ENCODE measurements around the gene NRG3.

Gene NRG3

DNA sequence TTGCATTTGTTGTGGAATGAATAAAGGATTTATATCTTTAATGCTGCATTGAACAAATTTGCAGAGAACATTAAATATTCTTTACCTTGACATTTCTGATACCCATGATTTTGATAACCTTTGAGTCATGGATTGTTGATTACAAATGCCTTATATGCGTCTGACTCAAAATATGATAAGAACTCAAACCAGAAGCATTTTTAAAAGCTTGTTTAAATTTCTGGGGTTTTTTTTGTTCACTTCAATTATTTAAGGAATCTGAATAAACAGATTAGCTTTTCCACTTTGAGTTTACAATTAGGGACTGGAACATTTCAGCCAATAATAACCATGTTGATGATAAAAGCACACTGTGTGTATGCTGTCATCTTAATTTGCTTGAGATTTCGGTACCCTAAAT, 253.5 kb downstream of the NRG3 start:
- no peak for DNase-seq

DNA sequence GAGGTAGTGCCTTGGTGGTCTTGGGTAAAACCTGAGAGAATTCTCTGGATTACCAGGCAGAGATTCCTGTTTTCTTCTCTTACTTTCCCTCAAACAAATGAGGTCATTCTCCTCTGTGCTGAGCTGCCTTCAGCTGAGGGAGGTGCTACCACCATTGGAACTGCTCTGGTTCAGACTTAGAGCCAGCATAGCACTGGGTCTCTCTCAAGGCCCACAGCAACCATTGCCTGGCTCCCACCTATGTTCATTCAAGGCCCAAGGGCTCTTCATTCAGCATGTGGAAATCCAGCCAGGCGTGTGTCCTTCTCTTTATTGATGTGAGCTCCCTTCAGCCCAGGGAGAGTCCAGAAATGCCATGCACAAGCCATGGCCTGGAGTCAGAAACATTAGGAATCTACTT, 261.1 kb downstream of the NRG3 start:
- DNase-seq: no peak

DNA sequence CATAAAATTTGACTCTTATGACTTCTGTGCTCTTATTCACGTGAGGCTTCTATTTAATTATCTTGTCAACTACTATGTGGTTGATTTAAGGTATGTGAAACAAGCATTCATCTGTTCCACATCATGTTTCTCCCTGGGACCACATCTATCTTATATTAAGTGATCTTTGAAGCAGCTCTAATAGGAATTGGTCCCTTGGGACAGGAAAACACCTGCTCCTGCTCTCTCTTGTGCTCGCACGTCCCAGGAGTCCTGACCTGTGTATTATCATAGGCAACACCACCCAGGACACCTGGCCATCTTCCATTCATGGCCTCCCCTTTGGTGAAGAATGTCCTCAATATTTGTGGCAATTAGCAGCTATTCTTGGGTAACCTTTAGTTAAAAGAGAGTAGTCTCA, 269.2 kb downstream of the NRG3 start:
- DNase-seq: no peak

DNA sequence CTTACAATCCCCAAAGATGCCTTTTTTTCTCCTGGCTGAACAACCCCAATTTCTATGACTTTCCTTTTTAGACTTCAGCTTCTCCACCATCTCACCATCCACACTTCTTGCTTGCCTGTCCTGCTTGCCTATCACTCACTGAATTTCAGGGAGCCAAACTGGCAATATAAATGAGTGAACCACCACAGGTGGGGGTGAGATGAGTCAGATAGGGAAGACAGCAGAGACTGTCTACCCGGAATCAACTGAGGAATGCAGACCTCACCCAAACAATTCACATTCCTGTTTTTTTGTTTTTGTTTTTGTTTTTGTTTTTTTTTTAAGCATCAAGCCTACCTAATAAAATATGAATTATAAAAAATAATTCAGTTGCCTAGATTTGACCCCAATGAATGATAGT, 273.8 kb downstream of the NRG3 start:
- no peak for DNase-seq

DNA sequence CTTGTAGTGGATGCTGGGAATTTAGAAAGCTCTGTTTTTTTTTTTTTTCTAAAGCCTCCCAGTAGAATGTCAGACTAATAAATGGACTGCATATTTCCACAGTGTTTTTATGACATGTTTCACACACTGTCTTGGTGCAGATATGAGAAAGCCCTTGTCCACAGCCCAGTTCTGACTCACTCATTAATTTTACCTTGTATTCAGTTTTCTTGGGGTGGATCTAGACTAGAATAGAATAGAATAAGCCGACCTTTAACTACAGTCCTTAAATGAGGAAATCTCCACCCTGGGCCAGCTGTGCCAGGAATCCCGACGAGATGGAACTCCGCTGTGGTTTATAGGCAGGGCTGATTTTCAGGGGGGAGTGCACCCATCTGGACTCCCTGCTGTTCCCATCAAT, 274.7 kb downstream of the NRG3 start:
- no peak for DNase-seq

DNA sequence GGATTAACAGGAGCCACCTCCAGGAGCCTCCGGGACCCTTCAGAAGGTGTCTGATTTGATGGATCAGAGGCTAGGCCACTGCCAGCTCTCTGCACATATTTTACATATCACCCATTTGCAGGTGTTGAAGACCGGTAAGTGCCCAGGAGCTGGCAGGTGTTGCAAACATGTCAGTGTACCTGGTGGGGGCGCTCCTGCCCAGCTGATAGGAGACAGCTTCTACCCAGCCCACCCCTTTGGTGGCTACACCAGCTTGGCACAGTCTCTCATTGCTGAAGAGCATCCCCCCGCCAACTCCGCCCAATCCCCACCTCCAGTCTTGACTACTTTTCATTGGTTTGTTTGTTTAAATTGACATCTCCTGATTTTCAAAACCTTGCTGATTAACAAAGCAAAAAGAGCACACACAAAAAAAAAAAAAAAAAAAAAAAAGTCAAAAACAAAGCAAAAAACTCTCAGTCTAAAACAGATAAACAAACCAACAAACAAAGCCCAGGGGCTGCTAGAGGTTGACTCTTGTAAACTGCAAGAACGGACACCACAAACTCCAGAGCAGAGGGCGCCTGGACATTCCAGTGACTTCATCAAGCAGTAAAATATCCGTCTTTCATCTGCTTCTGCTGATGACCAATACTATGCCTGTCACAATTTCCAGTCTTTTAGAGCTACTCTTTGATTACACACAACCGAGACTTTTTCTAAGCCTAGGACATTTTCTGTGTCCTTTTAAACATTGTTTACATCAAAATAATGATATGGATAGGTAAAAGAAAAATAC, 275.3 kb downstream of the NRG3 start:
- DNase-seq: peak; percentile 3

DNA sequence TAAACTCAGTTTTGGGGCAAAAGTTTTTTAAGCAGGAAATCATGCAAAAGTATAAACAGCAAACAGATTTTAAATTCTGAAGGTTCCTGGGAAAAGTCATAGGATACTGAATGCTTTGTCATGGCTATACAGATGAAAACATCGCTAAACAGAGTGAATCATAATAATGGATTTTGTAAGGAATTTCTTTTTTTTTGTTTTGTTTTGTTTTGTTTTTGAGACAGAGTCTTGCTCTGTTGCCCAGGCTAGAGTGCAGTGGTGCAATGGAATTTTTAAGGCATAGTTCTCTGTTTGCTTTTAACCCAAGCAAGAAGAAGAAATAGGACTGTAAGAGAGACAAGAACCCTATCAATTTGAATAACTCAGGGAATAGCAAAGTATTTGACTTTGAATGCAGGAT, 285.3 kb downstream of the NRG3 start:
- no peak for DNase-seq

DNA sequence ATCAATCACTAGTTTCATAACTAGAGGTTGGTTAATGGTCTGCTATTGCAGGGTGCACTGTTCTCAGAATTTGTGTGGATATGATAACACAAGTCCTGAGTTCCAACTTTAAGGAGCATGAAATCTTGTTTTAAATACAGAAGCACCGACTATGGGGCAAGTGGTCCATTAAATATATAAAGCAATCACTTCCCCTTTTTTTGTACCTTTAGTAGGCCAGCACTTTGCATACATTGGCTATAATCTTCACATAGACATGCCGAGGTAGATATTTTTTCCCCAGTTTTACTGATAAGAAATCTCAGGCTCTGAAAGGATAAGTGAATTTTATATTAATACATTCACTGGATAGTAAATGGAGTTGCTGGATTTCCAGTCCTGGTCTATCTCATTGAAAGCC, 286.3 kb downstream of the NRG3 start:
- no peak for DNase-seq

DNA sequence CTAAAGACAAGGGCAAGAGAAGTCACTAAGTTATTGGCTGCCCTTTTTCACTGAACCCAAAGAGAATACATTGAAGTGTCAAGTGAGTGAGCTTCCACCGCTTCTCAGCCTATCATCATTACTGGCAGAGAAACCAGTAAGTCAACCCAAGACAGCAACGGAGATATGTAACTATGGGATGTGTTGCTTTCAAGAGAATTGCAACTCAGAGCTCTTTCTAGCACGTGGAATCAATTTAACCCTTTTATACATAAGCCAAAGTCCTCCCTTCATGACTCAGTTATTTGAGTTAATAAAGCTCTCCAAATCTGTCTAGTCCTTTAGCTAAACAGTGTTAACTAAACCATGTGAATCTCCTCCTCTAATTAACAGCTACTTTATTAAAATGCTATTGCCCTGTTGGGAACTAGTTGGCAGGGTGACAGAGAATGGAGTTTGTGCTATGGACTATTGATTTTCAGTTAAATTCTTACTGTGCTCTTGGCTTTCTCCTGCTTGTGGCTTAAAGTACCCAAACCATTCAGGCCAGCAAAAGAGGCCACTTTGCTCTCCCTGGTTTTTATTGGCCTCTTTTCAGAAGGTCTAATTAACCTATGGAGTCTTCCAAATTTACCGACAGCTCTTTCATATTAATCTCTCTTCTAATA, 287.7 kb downstream of the NRG3 start:
- no peak for DNase-seq

DNA sequence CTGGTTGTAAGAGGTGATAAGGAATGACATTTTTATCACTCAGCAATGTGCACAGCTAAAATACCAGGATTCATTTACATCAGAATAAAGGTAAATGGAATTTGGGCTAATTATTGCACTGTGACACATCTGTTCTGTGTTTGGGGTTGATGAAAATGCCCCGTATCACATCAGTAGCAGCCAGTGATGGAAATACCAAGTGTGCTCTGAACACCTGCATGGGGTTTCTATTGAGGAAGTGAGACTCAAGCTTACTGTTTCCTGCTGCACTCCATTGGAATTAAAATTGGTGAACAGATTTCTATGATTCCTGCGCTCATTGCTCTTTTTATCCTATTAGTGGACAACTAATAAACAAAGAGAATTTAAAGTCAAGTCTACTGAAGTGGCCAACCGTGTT, 296.9 kb downstream of the NRG3 start:
- no peak for DNase-seq

DNA sequence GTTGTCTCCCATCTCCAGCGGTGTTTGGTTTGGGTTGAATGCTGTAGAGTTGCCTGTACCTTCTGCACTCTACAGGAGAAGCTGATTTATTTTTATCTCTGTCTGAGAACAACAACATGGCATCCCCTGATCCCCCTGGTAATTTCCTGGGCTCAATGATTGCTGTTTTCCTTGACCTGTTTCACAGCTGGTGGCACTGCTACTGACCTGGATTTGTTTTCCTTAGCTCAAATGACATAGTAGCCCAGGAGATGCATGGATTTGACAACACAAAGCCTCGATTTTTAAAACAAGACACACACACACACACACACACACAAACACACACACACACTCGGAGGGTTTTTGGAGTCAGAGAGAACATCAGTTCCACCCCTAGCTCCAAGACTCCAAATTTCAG, 301.6 kb downstream of the NRG3 start:
- no peak for DNase-seq

DNA sequence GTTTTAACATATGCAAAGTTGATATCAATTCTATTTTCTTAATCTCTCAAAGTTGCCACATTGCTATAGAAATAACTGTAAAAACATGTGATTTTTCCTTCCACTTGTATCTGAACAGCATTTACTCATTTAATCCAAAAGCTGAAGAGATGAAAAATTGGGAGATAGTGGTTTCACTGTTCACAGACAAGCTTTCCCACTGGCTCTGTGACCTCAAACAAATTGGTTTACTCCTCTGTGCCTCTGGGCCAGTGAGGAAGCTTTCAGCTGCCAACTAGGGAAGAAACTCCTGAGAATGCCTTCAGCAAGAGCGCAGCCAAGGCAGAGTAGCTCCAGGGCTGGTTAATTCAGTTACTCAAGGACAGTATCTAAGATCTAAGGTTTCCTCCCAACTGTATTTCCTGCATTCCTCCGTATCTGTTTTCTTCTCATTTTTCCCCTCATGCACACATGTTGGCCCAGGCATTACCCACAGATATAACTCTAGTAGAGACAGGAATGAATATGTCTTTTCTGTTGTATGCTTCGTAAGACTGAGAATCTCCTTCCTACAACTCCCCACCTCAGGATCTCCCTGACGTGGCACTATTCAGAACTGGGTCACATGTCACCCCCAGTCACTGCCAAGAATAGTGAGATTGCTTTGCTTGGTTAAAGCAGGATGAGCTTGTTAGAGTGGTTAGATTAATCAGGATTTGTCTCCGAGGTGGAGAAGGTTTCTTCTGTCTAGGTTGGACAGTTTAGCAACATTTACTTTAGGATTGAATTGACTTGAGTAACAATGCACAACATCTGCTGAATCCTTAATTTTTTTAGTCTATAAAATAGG, 315.7 kb downstream of the NRG3 start:
- no peak for DNase-seq

DNA sequence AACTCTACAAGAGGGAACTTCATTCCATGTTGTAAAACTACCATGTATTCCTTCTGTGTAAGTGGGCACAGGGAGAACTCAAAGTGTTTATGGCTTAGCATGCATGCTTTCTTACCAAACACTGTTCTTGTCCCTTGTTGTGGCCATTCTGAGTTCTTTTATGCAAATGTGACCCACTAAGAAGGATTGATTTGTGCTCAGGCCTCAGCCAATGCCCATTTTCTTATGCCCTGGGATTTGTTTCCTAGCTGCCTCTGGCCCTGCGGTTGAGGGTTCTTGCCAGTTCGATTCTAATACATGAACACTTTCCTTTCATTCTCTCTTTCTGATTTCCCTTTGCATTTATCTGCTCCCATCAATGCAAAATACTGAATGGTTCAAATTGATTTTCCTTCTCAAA, 316.7 kb downstream of the NRG3 start:
- DNase-seq: no peak

DNA sequence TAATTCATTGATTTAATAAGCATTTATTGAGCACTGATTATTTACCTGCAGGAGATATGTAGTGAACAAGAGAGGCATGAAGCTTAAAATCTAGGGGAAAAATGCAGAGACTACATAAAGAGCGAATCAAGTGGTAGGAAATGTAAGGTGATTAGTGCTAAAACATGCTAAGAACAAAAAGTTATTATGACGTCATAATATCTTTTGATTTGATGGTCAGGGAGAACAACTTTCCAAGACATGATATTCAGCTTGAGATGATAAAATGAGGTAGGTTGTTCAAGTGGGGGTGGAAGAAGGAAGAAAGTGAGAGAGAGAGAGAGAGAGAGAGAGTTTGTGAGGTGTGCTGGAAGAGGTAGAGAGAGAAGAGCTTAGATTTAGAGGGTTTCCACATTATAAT, 317.7 kb downstream of the NRG3 start:
- no peak for DNase-seq

DNA sequence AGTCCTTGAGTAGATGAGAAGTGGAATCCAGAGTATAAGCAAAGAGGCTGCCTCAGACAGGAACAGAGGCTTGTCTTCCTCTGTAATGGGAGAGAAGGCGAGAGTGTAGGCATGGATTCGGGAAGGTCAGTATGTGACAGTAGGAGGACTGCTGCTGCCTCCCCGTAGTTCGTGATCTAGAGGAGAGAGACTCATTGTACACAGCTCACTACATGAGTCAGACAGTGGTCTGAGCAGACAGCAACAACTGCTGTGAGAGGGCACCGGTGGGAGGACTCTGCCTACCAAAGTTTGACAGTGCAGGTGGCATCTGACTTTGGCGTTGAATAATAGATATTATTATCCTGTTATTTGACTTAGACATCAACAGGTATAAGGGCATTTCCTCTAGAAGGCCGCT, 319.4 kb downstream of the NRG3 start:
- no peak for DNase-seq

DNA sequence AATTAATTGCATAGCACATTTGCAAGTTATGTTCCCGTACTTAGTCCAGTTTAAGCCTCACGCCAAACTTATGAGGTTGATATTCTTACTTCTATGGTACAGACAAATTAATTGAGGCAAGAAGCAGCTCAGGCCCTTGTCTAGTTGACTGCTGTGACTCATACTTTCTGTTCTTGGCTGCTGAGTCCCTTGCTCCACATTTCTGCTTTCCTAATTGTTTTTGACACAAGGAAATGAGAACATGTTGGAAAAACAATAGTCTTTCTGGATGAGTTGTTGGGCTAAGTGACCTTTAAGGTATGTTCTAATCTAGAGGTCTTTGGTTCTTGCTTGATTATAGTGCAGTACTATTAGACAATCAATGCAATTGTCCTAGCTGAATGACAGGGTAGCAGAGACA, 331.8 kb downstream of the NRG3 start:
- DNase-seq: no peak

DNA sequence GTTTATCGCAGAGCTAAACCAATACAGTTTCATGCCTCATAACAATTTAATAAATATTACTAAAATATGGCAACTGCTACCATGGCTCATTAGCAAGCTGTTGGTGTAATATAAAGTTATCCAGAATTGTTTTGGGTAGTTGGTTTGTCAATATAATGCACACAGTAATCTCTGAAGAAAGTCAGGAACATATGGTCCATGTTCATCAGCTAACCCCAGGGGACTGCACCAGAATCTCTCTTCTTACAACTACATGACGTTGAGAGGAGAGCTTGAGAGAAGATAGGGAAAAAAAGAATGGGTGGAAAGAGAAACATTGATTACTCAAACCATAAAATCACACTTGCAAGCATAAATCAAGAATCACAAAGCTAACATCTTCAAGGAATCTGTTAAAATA, 333.7 kb downstream of the NRG3 start:
- no peak for DNase-seq

DNA sequence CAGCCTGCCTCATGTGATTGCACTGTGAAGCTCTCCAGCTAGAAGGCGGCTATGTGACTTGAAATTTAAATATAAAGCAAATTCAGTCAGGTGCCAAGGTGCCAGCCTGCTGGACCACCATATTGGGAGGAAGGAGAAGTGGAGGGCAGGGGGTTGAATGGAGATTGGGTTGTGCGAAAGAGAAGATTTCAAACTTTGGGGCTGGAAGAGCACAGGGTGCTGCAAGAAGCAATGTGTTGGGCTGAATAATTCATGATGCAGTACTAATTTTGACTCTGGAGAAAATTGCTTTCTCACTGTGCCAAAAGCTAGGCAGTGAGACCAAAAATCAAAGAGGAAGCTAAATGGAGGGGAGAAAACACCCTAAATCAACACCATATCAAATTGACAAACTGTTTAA, 335.3 kb downstream of the NRG3 start:
- DNase-seq: no peak

DNA sequence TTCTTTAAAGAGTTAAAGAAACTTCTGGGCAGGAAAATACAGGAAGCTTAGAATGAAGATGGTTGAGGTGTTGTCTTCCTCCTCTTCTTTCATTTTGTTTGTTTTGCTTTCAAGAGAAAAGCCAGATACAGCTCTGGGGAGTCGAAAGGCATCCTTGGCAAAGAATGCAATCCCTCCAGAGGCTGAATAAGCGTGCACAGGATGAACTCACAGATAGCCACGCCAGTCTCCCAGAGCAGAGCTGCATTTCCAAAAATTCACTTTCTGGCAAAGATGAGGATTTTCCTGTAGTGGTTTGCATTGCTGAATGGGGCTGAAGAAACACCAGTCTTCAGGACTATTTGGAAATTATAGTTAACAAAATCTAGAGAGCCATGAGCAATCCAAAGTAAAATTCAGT, 336.4 kb downstream of the NRG3 start:
- DNase-seq: no peak

DNA sequence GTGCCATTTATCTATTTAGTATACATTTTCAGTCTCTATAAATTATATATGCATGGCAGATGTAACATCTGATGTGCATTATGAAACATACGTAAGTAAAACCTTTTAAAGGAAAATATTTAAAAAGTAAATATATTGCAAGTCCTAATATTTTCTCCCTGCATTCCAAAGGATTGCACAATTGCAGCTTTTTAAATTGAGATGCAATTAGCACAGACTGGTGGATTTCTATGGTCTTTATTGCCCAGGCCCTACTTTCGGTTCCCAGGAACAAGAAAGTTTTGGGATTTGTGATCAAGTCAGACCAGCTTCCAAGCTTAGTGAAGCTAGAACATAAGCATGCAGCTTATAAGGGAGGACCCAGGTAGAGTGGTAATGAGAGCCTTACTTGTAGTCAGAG, 337.8 kb downstream of the NRG3 start:
- no peak for DNase-seq

DNA sequence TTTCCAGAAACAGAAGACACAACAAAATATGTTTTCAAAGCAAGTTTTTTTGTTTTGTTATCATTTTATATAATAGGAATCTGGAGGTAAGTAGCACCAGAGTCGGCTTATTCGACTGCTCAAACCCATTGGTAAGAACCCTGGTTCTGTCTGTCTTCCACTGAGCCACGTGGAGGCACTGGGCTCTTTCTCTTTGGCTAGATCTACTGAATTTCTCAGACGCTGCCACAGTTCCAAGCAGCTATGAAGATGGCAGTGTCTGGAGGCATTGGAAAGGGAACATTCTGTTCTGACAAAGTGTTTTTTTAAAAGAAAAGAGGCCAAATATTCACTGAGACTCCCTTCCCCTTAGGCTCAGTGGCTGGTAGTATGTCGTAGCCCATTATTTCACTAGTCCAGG, 338.8 kb downstream of the NRG3 start:
- DNase-seq: no peak

DNA sequence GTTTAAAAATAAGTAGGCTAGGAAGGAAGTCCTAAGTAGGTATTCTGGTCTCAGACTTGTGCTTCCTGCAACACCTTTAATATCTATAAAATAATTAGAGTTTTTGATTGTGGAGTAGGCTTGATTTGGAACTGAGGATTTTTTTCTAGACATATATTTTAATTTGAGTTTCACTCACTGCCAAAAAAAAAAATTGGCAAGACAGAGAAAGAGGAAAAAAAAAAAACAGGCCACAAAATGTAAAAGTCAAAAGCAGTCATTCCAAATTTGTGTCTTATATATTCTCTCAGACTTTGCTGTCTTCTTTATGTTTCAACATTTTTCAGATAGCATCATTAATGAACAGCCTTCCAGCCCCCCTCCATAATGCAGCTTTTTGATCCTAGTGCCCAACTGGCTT, 346.1 kb downstream of the NRG3 start:
- no peak for DNase-seq

DNA sequence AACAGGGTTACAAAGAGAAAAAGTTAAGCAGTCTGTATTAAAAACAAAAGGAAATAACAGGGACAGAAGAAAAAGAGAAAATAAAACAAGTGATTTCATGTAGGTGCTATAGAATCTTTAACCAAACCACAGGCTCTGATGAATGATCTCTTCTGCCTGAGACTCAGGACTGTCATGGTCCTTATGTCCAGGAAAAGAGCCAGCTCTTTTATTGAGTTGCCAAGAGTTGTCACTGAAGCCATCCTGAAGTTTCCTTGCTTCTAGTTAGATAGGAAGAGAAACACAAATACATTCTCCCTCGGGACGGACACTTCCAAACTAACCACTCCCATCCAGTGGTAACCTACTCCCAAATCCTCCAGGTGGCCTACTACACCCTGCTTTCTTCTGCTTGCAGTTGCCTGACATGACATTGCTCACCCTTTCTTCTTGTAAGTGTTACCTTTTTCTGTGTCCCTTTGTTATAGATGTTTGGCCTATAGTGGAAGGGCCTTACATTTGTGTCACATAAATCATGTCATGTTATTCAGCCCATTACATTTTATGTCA, 346.7 kb downstream of the NRG3 start:
- no peak for DNase-seq

DNA sequence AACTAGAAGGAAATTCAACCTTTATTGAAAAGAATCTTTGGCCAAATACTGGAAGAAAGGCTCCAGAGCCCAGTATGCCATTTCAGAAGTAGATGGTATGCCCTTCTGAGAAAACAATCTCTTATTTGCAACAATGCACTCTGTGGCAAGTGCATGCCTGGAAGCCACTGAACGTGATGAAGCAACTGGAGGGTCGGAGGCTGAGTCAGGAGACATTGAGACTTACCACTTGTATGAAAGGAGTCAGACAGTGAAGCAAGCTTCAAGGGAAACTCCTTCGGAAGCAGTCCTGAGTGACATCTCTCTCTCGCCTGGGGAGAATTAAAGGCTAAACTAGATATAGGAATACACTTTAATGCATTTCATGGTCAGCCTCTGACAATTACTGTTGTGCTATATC, 353.7 kb downstream of the NRG3 start:
- DNase-seq: no peak
